Smooth muscle cell (in vitro differentiated cells): ENCODE results near the gene SRCAP. TPM values are rescaled to one million over a fixed set of nuclear protein-coding genes. Genes with fewer than 3 reads are reported as not detected.
A peak's percentile ranks its signal among the peaks of the same experiment; 100 is the strongest.

Experiments
- DNase-seq: peaks from one replicate; lab custom pipeline; 2025; ENCODE audit not compliant: unreplicated experiment; lab: John Stamatoyannopoulos, UW
- H2AFZ ChIP-seq: fragments of 200-600 bp; sonication (generic); 2 replicates; pipeline ENCODE4 v1.6.0; 2016; ENCODE audit warnings: antibody characterized with exemption, low read depth, mild to moderate bottlenecking
- H3F3A ChIP-seq: fragments of 200-600 bp; sonication (generic); 2 replicates; pipeline ENCODE4 v1.6.0; 2017; ENCODE audit warnings: antibody characterized with exemption, low read depth
- H3K27ac ChIP-seq: fragments of 200-600 bp; sonication (generic); 2 replicates; pipeline ENCODE4 v1.5.1; 2016; ENCODE audit warnings: low read depth, mild to moderate bottlenecking
- H3K27me3 ChIP-seq: fragments of 200-600 bp; sonication (generic); 2 replicates; pipeline ENCODE4 v1.6.1; 2016; ENCODE audit warnings: low read depth, mild to moderate bottlenecking
- H3K36me3 ChIP-seq: fragments of 200-600 bp; sonication (generic); 2 replicates; pipeline ENCODE4 v1.5.1; 2016; ENCODE audit warnings: low read depth
- H3K4me1 ChIP-seq: fragments of 200-600 bp; sonication (generic); 2 replicates; pipeline ENCODE4 v1.5.1; 2016; ENCODE audit warnings: low read depth
- H3K4me2 ChIP-seq: fragments of 200-600 bp; sonication (generic); 2 replicates; pipeline ENCODE4 v1.6.0; 2016; ENCODE audit warnings: mild to moderate bottlenecking
- H3K4me3 ChIP-seq: fragments of 200-600 bp; sonication (generic); 2 replicates; pipeline ENCODE4 v1.5.1; 2016; ENCODE audit warnings: mild to moderate bottlenecking
- H3K79me2 ChIP-seq: fragments of 200-600 bp; sonication (generic); 2 replicates; pipeline ENCODE4 v1.6.0; 2016; ENCODE audit warnings: low read depth, mild to moderate bottlenecking
- H3K9ac ChIP-seq: fragments of 200-600 bp; sonication (generic); 2 replicates; pipeline ENCODE4 v1.6.0; 2016; ENCODE audit warnings: low read depth
- H3K9me3 ChIP-seq: fragments of 200-600 bp; sonication (generic); replicated peaks from 2 replicates; pipeline ENCODE4 v1.5.1; 2016; ENCODE audit warnings: low read depth
- H4K20me1 ChIP-seq: fragments of 200-600 bp; sonication (generic); 2 replicates; pipeline ENCODE4 v1.6.0; 2016; ENCODE audit warnings: low read depth
- WGBS: methylation state at CpG from one replicate; pipeline ENCODE4 v1.1.7; 2016; ENCODE audit warnings: low lambda C conversion rate; 5-methylcytosine and 5-hydroxymethylcytosine counted together
- polyA plus RNA-seq: library from polyadenylated mRNA; unstranded; fragments of >200 nt; fragmentation: Nextera tagmentation; extraction: Ambion mirVana; gene quantifications from 2 replicates; pipeline ENCODE4 v1.2.1, GENCODE V29; 2016
- total RNA-seq: library from RNA; depleted of rRNA; stranded (reverse); fragments of >200 nt; gene quantifications from 2 replicates; pipeline ENCODE4 v1.2.3, GENCODE V29; 2014
- TF ChIP-seq, protein P1 (sequence below): fragments of 200-600 bp; sonication (generic); IDR thresholded peaks from 2 replicates; pipeline ENCODE4 v1.5.1; 2017; ENCODE audit warnings: borderline replicate concordance, mild to moderate bottlenecking, antibody characterized with exemption; ENCODE audit not compliant: insufficient read depth, poor library complexity, severe bottlenecking

The SRCAP gene
- total and polyA plus RNA-seq, 2 experiments from 2014 or later: 9.0 to 14.5 TPM

DNA sequence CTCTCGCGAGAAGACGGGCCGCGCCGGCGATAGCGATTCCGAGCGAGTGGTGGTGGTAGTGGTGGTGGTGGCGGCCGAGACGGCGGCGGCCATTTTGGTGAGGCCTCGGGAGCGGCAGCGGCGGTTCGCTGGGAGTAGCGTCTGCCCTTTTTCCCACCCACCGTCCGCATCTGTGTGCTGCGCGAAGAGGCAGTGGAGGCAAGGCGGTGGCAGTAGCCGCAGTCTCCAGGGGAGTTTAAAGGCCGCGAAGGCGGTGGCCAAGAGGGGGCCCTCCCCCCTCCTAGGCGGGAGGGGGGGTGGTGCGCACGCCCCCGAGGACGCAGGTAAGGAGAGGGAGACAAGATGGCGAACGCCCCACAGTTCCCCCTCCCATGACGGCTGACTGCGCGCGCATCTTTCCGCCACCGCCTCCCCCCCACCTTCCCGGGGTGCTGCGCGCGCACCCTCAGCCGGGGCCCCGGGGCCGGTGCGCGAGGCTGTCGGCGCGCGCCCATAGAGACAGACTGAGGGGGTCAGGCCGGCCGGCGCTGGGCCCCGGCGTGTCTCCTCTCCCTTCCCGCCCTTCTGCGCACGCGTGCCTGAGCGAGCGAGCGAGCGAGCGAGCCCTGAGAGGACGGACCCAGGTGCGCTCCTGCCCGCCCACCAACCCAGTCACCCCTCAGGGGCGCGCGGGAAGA lies 694 bp upstream of the SRCAP start:
- Histone ChIP-seq H3K27ac (peak overlapping the region; percentile 100), H3F3A (peaks cover 15% of the 10 kb centered on the region), H3K9ac (peak overlapping the region; percentile 99), H3K4me2 (peak overlapping the region; percentile 91), H4K20me1 (peaks cover 30% of the 10 kb centered on the region), H3K9me3 (no peaks in the 10 kb centered on the region), H3K4me1 (peaks cover 19% of the 10 kb centered on the region), H3K36me3 (no peaks in the 10 kb centered on the region), H3K27me3 (no peaks in the 10 kb centered on the region), H3K4me3 (peak overlapping the region; percentile 74), H2AFZ (peak overlapping the region; percentile 96), H3K79me2 (peaks cover 35% of the 10 kb centered on the region)
- WGBS: under 1% methylated on average over 44 of the region's 76 CpGs
- TF ChIP-seq, protein P1, sequence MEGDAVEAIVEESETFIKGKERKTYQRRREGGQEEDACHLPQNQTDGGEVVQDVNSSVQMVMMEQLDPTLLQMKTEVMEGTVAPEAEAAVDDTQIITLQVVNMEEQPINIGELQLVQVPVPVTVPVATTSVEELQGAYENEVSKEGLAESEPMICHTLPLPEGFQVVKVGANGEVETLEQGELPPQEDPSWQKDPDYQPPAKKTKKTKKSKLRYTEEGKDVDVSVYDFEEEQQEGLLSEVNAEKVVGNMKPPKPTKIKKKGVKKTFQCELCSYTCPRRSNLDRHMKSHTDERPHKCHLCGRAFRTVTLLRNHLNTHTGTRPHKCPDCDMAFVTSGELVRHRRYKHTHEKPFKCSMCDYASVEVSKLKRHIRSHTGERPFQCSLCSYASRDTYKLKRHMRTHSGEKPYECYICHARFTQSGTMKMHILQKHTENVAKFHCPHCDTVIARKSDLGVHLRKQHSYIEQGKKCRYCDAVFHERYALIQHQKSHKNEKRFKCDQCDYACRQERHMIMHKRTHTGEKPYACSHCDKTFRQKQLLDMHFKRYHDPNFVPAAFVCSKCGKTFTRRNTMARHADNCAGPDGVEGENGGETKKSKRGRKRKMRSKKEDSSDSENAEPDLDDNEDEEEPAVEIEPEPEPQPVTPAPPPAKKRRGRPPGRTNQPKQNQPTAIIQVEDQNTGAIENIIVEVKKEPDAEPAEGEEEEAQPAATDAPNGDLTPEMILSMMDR: no peak
- DNase-seq: peak; percentile 97

DNA sequence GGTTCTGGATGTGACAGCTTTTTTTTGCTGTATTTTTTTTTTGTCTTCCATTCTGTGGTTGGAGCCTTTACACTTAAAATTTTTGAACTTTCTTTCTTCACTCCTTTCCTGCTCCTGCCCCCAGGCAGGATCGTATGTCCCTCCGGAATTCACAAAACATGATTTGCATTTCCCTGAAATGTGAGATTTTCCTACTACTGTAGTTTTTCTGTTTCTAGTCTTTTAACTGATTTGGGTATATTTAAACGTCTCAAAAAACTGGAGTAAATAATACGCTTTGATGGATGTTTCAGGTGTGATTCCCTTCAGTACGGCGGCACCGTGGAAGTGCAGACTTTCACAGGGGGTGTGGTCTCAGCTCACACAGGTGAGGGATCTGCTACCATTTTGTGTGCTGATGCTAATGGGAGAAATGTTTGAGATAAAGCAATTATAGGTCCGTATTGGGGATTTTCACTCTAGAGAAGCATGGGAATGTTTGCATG lies 686 bp downstream of the SRCAP start:
- 41% methylated on average over 8 of the region's 8 CpGs for WGBS
- H4K20me1 ChIP-seq: peaks cover 30% of the 10 kb centered on the region
- H3F3A ChIP-seq: peaks cover 15% of the 10 kb centered on the region
- H3K4me1 ChIP-seq: peaks cover 19% of the 10 kb centered on the region
- H3K4me3 ChIP-seq: peak overlapping the region; percentile 74
- H3K36me3 ChIP-seq: peaks cover 7% of the 10 kb centered on the region
- H2AFZ ChIP-seq: no peak overlapping the region
- H3K9ac ChIP-seq: peak overlapping the region; percentile 99
- H3K79me2 ChIP-seq: peaks cover 35% of the 10 kb centered on the region
- no peak for DNase-seq
- TF ChIP-seq, protein P1: no peak
- H3K27ac ChIP-seq: peak overlapping the region; percentile 100
- H3K27me3 ChIP-seq: no peaks in the 10 kb centered on the region
- no peaks in the 10 kb centered on the region for H3K9me3 ChIP-seq
- peak overlapping the region; percentile 91 for H3K4me2 ChIP-seq

DNA sequence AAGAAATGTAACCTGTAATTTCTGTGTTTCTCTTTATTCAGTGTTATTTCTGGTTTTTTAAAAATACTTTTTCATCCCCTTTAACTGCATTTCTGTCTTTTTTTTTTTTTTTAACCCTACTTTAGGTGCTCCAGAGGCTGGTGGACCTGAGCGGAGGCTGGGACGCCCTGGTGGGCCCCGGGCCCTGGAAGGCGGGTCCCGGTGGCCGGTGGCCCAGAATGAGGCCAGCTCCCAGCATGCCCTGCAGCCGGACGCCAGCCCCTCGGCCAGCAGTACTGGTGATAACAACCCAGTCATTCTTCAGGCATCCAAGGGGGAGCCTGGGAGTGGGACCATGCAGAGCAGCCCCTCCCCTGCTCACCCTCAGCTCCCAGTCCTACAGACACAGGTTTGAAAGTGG lies 1.5 kb downstream of the SRCAP start:
- peaks cover 11% of the 10 kb centered on the region for H3K36me3 ChIP-seq
- H3K4me2 ChIP-seq: peak overlapping the region; percentile 91
- H4K20me1 ChIP-seq: peaks cover 30% of the 10 kb centered on the region
- 78% methylated on average over 4 of the region's 9 CpGs for WGBS
- TF ChIP-seq, protein P1: no peak
- H2AFZ ChIP-seq: no peak overlapping the region
- no peaks in the 10 kb centered on the region for H3K27me3 ChIP-seq
- peak overlapping the region; percentile 100 for H3K27ac ChIP-seq
- H3F3A ChIP-seq: peaks cover 15% of the 10 kb centered on the region
- no peak for DNase-seq
- H3K4me3 ChIP-seq: peak overlapping the region; percentile 74
- H3K9ac ChIP-seq: no peak overlapping the region
- H3K9me3 ChIP-seq: no peaks in the 10 kb centered on the region
- peaks cover 35% of the 10 kb centered on the region for H3K79me2 ChIP-seq
- H3K4me1 ChIP-seq: peaks cover 19% of the 10 kb centered on the region
